BLaER1 (cell line): ENCODE results near the gene FUBP3.

Source experiments
- H3K27ac ChIP-seq: shearing (Covaris generic); formaldehyde crosslinking; 2 replicates; pipeline ENCODE4 v1.8.1; 2022
- H3K27me3 ChIP-seq: shearing (Covaris generic); formaldehyde crosslinking; 2 replicates; pipeline ENCODE4 v1.8.1; 2022
- H3K36me3 ChIP-seq: shearing (Covaris generic); formaldehyde crosslinking; 2 replicates; pipeline ENCODE4 v1.8.1; 2022
- H3K4me1 ChIP-seq: shearing (Covaris generic); formaldehyde crosslinking; 2 replicates; pipeline ENCODE4 v1.8.1; 2022
- H3K4me2 ChIP-seq: shearing (Covaris generic); formaldehyde crosslinking; 2 replicates; pipeline ENCODE4 v1.8.1; 2022
- H3K4me3 ChIP-seq: shearing (Covaris generic); formaldehyde crosslinking; 2 replicates; pipeline ENCODE4 v1.8.1; 2022
- H3K9ac ChIP-seq: shearing (Covaris generic); formaldehyde crosslinking; 2 replicates; pipeline ENCODE4 v1.8.1; 2022
- H3K9me3 ChIP-seq: shearing (Covaris generic); formaldehyde crosslinking; 2 replicates; pipeline ENCODE4 v1.8.1; 2022
- H4K20me1 ChIP-seq: shearing (Covaris generic); formaldehyde crosslinking; 2 replicates; pipeline ENCODE4 v1.8.1; 2022
- Cebpa-rat ChIP-seq: shearing (Covaris generic); IDR thresholded peaks from 2 replicates; pipeline ENCODE4 v1.8.1; 2022

The FUBP3 gene

DNA sequence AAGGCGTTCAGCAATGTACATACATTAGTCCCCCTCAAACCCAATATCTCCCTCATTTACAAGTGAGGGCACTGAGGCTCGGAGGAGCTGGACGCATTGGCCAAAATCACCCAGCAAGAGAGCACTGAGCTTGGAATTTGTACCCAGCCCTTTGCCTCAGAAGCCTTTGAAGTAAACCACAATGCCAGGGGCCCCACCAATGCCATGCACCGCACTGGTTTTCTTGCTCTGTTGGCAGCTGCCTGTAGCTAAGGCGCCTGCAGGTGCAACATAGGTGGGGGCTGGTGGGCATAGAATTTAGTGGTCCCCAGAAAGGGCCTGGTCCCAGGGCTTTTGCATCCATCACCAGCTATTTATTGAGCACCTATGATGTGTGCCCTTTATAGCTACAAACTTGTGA is 37.3 kb upstream of the FUBP3 start:
- Histone ChIP-seq H3K9me3 (no peaks in the 10 kb centered on the region), H3K4me1 (peaks cover 16% of the 10 kb centered on the region), H3K4me2 (no peak overlapping the region), H3K27ac (no peak overlapping the region), H3K9ac (no peak overlapping the region), H3K36me3 (no peaks in the 10 kb centered on the region), H4K20me1 (no peaks in the 10 kb centered on the region), H3K4me3 (no peak overlapping the region), H3K27me3 (peaks cover 33% of the 10 kb centered on the region)
- TF ChIP-seq Cebpa-rat, result no peak

- Histone ChIP-seq H3K27me3 (peaks cover 27% of the 10 kb centered on the region), H3K4me3 (no peak overlapping the region), H3K9ac (no peak overlapping the region), H3K4me2 (0 out of 2 replicates have a peak overlapping the region, but pooled peaks have one; percentile 7), H3K9me3 (no peaks in the 10 kb centered on the region), H3K4me1 (peaks cover 16% of the 10 kb centered on the region), H3K36me3 (no peaks in the 10 kb centered on the region), H3K27ac (no peak overlapping the region), H4K20me1 (no peaks in the 10 kb centered on the region)
- no peak for TF ChIP-seq Cebpa-rat
These were observed 36.7 kb upstream of the FUBP3 start for GRCh38 chr9:130542457-130543228.

GRCh38 chr9:130543368-130543767 is 36.0 kb upstream of the FUBP3 start:
- H3K4me3 ChIP-seq, result no peak overlapping the region
- peaks cover 16% of the 10 kb centered on the region for H3K4me1 ChIP-seq
- H3K9ac ChIP-seq, result no peak overlapping the region
- H3K27ac ChIP-seq, result no peak overlapping the region
- H3K36me3 ChIP-seq, result no peaks in the 10 kb centered on the region
- no peak for TF ChIP-seq Cebpa-rat
- peaks cover 19% of the 10 kb centered on the region for H3K27me3 ChIP-seq
- no peaks in the 10 kb centered on the region for H4K20me1 ChIP-seq
- H3K9me3 ChIP-seq, result no peaks in the 10 kb centered on the region
- 0 out of 2 replicates have a peak overlapping the region, but pooled peaks have one; percentile 40 for H3K4me2 ChIP-seq

DNA sequence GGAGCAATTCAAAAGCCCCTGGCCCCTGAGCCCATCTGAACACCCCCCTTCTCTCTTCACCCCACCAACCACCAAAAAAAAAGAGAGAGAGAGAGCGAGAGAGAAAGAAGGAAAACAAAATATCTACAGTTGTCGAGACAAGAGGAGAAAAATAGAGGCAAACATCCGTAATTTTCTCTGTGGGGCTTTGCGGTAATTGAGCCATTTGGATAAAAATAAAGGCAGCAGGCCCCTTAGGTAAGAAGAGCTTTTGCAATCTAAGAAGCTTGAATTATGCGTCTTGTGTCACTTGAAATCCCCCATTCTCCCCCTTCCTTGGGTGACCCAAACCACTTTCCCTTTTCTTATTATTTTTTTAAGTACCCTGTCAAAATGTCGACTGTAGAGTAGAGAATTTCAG is 35.5 kb upstream of the FUBP3 start:
- Histone ChIP-seq H3K9ac (no peak overlapping the region), H3K36me3 (no peaks in the 10 kb centered on the region), H3K4me2 (peak overlapping the region; percentile 40), H4K20me1 (no peaks in the 10 kb centered on the region), H3K27me3 (peaks cover 14% of the 10 kb centered on the region), H3K4me1 (peaks cover 16% of the 10 kb centered on the region), H3K27ac (no peak overlapping the region), H3K9me3 (no peaks in the 10 kb centered on the region), H3K4me3 (no peak overlapping the region)
- no peak for TF ChIP-seq Cebpa-rat

DNA sequence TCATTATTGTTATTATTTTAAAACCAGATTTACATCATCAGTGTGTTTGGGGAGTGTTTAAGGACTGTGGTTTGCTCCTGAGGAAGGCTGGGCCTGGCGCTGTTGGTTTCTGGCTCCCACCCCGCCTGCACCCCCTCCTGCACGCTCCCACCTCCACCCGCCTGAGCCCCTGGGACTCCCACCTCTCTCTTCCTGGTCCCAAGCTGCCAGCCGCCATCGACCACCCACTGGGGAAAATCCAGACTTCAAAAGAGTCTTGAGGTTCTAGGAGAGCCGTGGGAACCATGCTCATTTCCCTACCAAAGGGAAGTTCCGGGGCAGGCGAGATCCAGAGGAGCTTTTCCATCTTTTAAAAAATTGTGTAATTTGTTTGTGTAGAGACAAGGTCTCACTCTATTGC is 35.0 kb upstream of the FUBP3 start:
- H4K20me1 ChIP-seq, result no peaks in the 10 kb centered on the region
- H3K4me1 ChIP-seq, result peaks cover 16% of the 10 kb centered on the region
- peak overlapping the region; percentile 40 for H3K4me2 ChIP-seq
- no peaks in the 10 kb centered on the region for H3K9me3 ChIP-seq
- no peaks in the 10 kb centered on the region for H3K36me3 ChIP-seq
- H3K27me3 ChIP-seq, result peaks cover 9% of the 10 kb centered on the region; the same call in 1 of the 2 replicates
- H3K4me3 ChIP-seq, result no peak overlapping the region
- H3K27ac ChIP-seq, result no peak overlapping the region
- TF ChIP-seq Cebpa-rat, result no peak
- H3K9ac ChIP-seq, result no peak overlapping the region

GRCh38 chr9:130548103-130548502 is 31.3 kb upstream of the FUBP3 start:
- Histone ChIP-seq H3K9me3 (no peaks in the 10 kb centered on the region), H3K4me3 (no peak overlapping the region), H4K20me1 (no peaks in the 10 kb centered on the region), H3K9ac (no peak overlapping the region), H3K27me3 (no peaks in the 10 kb centered on the region), H3K36me3 (no peaks in the 10 kb centered on the region), H3K4me1 (peaks cover 13% of the 10 kb centered on the region), H3K27ac (no peak overlapping the region), H3K4me2 (no peak overlapping the region)
- TF ChIP-seq Cebpa-rat, result no peak

GRCh38 chr9:130549093-130549735 is 30.2 kb upstream of the FUBP3 start:
- no peak for TF ChIP-seq Cebpa-rat
- Histone ChIP-seq H3K9me3 (no peaks in the 10 kb centered on the region), H3K4me3 (no peak overlapping the region), H3K9ac (no peak overlapping the region), H3K27ac (no peak overlapping the region), H4K20me1 (no peaks in the 10 kb centered on the region), H3K27me3 (no peaks in the 10 kb centered on the region), H3K36me3 (no peaks in the 10 kb centered on the region), H3K4me2 (no peak overlapping the region), H3K4me1 (peaks cover 2% of the 10 kb centered on the region)

DNA sequence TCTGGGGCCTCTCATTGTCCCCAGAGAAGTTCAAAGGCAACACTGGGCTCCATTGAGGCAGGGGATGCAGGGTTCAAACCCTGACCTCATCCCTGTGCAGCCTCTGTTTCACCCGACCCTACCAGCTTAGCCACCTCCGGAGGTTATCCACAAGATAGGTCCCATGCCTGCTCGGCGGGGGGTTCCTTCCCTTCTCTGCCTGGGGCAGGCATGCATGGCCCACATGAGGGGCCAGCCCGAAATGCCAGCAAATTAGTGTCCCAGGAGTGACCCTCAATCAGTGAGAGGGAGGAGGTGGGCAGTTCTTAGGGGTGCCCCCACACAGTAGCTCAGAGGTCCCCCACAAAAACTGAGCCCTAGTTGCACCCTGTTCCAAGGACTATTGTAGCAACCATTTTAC is 24.8 kb upstream of the FUBP3 start:
- Histone ChIP-seq H3K27me3 (no peaks in the 10 kb centered on the region), H3K4me3 (no peak overlapping the region), H3K4me1 (no peaks in the 10 kb centered on the region), H3K9ac (no peak overlapping the region), H3K27ac (no peak overlapping the region), H3K9me3 (no peaks in the 10 kb centered on the region), H3K36me3 (no peaks in the 10 kb centered on the region), H4K20me1 (no peaks in the 10 kb centered on the region), H3K4me2 (no peak overlapping the region)
- no peak for TF ChIP-seq Cebpa-rat

DNA sequence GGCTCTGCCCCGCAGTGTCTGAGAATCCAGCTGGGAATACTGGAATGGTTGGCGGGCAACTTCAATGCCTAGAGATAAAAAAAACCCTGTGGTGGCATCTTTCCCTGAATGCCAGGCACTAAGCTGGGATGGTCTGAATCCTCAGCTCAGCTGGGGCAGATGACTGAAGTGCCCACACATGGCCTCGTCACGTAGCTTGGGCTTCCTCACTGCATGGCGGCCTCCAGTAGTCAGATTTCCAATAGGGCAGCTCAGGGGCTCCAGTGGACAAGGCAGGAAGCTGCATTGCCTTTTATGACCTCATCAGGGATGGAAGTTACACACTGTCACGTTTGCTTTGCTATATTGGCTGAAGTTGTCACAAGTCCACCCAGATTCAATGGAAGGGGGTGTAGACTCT is 24.3 kb upstream of the FUBP3 start:
- Histone ChIP-seq H3K36me3 (no peaks in the 10 kb centered on the region), H3K4me2 (no peak overlapping the region), H3K27me3 (no peaks in the 10 kb centered on the region), H3K4me1 (no peaks in the 10 kb centered on the region), H3K27ac (no peak overlapping the region), H4K20me1 (no peaks in the 10 kb centered on the region), H3K9me3 (no peaks in the 10 kb centered on the region), H3K4me3 (no peak overlapping the region), H3K9ac (no peak overlapping the region)
- TF ChIP-seq Cebpa-rat, result no peak

DNA sequence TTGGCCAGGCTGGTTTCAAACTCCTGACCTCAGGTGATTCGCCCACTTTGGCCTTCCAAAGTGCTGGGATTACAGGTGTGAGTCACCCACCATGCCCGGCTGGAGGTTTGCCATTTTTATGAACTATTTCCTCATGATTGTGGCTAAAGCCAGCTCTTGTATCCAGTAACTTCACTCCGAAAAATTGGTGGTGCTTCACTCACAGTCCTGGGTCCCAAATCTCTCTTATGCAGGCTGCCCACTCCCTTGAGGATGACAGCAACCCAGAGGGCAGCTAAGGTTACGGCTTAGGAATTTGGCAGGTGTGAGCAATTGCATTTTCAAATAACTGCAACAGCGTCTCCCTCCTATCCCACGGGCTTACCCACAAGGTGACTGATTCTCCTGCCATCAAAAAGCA is 23.4 kb upstream of the FUBP3 start:
- Histone ChIP-seq H3K36me3 (no peaks in the 10 kb centered on the region), H3K4me1 (peaks cover 6% of the 10 kb centered on the region), H3K4me2 (no peak overlapping the region), H3K9ac (no peak overlapping the region), H3K9me3 (no peaks in the 10 kb centered on the region), H3K27me3 (no peaks in the 10 kb centered on the region), H3K27ac (no peak overlapping the region), H3K4me3 (no peak overlapping the region), H4K20me1 (no peaks in the 10 kb centered on the region)
- TF ChIP-seq Cebpa-rat, result no peak
